Measurements from ENCODE around the gene OPTC.

DNA sequence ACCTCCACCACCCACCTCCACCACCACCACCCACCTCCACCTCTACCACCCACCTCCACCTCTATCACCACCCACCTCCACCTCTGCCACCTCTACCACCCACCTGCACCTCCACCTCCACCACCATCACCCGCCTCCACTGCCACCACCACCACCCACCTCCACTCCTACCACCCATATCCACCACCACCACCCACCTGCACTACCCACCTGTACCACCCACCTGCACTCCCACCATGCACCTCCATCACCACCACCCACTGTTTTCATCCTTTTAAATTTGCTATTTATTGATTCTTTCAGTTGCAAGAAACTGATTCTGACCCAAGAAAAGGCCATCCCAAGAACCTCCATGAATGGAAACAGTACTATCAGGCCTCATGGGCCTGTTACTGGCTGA, 6.3 kb downstream of the OPTC start:
- TF ChIP-seq, protein P1, sequence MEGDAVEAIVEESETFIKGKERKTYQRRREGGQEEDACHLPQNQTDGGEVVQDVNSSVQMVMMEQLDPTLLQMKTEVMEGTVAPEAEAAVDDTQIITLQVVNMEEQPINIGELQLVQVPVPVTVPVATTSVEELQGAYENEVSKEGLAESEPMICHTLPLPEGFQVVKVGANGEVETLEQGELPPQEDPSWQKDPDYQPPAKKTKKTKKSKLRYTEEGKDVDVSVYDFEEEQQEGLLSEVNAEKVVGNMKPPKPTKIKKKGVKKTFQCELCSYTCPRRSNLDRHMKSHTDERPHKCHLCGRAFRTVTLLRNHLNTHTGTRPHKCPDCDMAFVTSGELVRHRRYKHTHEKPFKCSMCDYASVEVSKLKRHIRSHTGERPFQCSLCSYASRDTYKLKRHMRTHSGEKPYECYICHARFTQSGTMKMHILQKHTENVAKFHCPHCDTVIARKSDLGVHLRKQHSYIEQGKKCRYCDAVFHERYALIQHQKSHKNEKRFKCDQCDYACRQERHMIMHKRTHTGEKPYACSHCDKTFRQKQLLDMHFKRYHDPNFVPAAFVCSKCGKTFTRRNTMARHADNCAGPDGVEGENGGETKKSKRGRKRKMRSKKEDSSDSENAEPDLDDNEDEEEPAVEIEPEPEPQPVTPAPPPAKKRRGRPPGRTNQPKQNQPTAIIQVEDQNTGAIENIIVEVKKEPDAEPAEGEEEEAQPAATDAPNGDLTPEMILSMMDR (IDR thresholded peaks at IDR 0.05; ENCODE audit: low read depth, low read length) = no peak
- TF ChIP-seq, protein P2, sequence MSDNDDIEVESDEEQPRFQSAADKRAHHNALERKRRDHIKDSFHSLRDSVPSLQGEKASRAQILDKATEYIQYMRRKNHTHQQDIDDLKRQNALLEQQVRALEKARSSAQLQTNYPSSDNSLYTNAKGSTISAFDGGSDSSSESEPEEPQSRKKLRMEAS (IDR thresholded peaks at IDR 0.05; ENCODE audit: low read depth, low read length) = no peak
- TF ChIP-seq POLR2A (IDR thresholded peaks at IDR 0.05; ENCODE audit: extremely low read depth, insufficient read length) (no peak), MYC (IDR thresholded peaks at IDR 0.05; ENCODE audit: low read depth, low read length) (no peak)

Measured in NB4 (cell line).